Effector memory CD4-positive, alpha-beta T cell (primary cell): Measurements from ENCODE around the gene CPN2.

Experiments
- DNase-seq, 3 donors: peaks; one replicate each; pipeline ENCODE4 v3.0.0-alpha.2; 2020
- H3K27ac ChIP-seq: 2 replicates; pipeline ENCODE4 v1.7.0; 2013; ENCODE audit warnings: mild to moderate bottlenecking, low read length, moderate library complexity; ENCODE audit not compliant: insufficient read depth, poor library complexity, severe bottlenecking
- H3K27me3 ChIP-seq: replicated peaks from 2 replicates; pipeline ENCODE4 v1.7.0; 2013; ENCODE audit warnings: mild to moderate bottlenecking, low read length; ENCODE audit not compliant: insufficient read depth, control insufficient read depth, poor library complexity, severe bottlenecking
- H3K36me3 ChIP-seq: 2 replicates; pipeline ENCODE4 v1.7.0; 2013; ENCODE audit warnings: mild to moderate bottlenecking, low read length, moderate library complexity; ENCODE audit not compliant: control insufficient read depth, insufficient read depth
- H3K4me1 ChIP-seq: 2 replicates; pipeline ENCODE4 v1.7.0; 2013; ENCODE audit warnings: low read length, mild to moderate bottlenecking; ENCODE audit not compliant: control insufficient read depth, insufficient read depth, poor library complexity, severe bottlenecking
- H3K4me3 ChIP-seq: 2 replicates; pipeline ENCODE4 v1.7.0; 2013; ENCODE audit warnings: low read length, low read depth, mild to moderate bottlenecking; ENCODE audit not compliant: insufficient read depth, poor library complexity, severe bottlenecking
- H3K9me3 ChIP-seq: 2 replicates; pipeline ENCODE4 v1.7.0; 2013; ENCODE audit warnings: mild to moderate bottlenecking, low read length, moderate library complexity; ENCODE audit not compliant: control insufficient read depth

Gene CPN2

DNA sequence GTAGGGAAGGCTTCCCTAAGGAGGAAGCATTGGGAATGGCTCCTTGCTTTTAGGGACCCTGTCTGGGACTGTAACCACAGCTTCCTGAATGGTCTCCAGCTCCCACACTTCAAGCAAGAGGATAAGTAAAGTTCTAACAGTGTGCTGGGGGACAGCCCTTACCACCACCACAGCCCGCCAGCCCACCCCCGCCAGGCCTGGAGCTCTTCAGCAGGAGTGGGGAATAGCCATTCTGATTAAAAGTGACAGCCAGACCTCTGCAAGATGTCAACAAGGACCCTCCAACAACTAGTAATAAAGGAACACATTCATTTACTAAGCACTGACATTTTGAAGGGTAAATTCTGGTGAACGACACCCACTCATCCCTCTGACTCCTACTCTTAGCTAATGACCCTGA is 49.4 kb downstream of the CPN2 start:
- no peak overlapping the region for H3K27ac ChIP-seq
- no peak overlapping the region for H3K4me3 ChIP-seq
- peaks cover 25% of the 10 kb centered on the region for H3K4me1 ChIP-seq
- H3K36me3 ChIP-seq = no peaks in the 10 kb centered on the region
- DNase-seq = no peak
- H3K27me3 ChIP-seq = no peaks in the 10 kb centered on the region
- no peaks in the 10 kb centered on the region for H3K9me3 ChIP-seq

DNA sequence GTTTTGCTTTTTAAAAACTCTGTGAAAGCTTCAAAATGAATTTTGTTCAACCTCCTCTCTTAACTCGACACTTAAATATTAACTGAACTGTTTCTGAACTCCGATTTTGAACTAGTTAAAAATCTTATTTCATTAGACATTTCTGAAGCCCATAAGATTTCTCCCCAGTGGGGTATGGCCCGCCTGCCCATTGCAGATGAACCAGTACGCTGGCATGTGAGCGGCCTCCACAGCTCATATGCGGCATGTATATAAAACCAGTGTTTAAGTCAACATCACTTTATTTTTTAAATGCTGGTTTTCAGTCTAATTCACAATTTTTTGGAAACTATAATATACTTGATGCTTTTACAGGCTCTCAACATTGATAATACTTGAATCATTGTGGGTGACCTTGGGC is 50.2 kb downstream of the CPN2 start:
- no peak overlapping the region for H3K27ac ChIP-seq
- H3K36me3 ChIP-seq = no peaks in the 10 kb centered on the region
- DNase-seq = no peak
- no peaks in the 10 kb centered on the region for H3K9me3 ChIP-seq
- H3K27me3 ChIP-seq = no peaks in the 10 kb centered on the region
- peaks cover 19% of the 10 kb centered on the region for H3K4me1 ChIP-seq
- H3K4me3 ChIP-seq = no peak overlapping the region

DNA sequence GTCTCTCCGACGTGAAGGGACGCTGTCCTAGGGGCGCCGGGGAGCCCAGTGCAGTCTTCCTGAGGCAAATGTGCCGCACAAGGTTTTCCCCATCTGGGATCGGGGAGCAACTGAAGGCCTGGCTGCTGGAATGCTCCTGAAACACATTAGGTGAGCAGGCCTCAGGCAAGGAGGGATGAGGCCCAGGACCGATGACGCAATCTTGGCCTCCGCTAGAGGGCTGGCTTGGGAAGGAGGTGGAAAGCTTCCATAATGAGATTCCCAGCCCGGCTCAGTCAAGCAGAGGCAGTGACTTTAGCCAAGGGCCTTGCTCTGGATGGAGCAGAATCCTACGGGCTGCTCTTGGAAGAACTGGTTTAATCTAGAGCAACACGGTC is 50.8 kb downstream of the CPN2 start:
- H3K4me3 ChIP-seq = no peak overlapping the region
- peaks cover 15% of the 10 kb centered on the region for H3K4me1 ChIP-seq
- no peak for DNase-seq
- H3K27ac ChIP-seq = no peak overlapping the region
- H3K36me3 ChIP-seq = no peaks in the 10 kb centered on the region
- H3K9me3 ChIP-seq = no peaks in the 10 kb centered on the region
- no peaks in the 10 kb centered on the region for H3K27me3 ChIP-seq

DNA sequence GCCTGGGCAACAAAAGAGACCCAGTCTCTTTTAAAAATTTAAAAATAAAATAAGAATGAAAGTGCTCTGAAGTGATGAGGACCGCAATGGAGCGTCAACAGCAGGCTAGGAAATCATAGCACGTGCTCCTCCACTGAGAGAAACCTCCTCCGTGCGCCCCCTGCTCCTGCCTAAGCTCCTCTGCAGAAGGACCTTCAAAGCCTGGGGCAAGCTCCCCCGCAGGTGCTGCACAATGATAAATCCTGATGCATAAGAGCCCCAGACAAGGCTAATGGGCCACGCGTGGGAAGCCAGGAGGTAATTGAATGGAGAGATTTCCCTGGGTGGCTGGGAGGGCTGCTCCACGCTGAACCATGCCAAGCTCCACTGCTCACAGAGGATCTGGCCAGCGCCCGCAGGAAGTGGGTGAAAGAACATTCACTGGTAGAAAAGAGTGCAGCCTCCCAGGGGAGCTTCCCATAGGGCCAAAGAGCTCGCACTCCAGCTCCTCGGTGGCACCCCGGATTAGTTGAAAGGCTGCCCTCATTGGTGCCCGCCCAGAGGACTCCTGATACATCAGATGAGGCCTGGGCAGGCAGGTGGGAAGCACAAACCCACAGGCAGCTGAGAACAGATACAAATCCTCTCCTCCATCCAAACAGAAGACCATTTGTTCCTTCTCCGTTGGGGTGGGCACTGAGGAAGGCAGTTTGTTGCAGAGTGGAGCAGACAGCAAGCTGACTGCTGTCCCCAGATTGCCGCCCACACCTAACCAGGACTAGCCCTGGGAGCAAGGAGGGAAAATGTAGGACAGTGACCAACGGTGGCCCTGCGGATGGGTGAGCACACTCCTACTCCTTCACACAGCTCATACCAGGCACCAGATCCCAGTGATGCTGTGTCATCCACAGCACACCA is 52.5 kb downstream of the CPN2 start:
- no peaks in the 10 kb centered on the region for H3K9me3 ChIP-seq
- no peak overlapping the region for H3K4me3 ChIP-seq
- no peaks in the 10 kb centered on the region for H3K27me3 ChIP-seq
- no peak for DNase-seq
- peaks cover 8% of the 10 kb centered on the region for H3K4me1 ChIP-seq
- no peaks in the 10 kb centered on the region for H3K36me3 ChIP-seq
- H3K27ac ChIP-seq = no peak overlapping the region

DNA sequence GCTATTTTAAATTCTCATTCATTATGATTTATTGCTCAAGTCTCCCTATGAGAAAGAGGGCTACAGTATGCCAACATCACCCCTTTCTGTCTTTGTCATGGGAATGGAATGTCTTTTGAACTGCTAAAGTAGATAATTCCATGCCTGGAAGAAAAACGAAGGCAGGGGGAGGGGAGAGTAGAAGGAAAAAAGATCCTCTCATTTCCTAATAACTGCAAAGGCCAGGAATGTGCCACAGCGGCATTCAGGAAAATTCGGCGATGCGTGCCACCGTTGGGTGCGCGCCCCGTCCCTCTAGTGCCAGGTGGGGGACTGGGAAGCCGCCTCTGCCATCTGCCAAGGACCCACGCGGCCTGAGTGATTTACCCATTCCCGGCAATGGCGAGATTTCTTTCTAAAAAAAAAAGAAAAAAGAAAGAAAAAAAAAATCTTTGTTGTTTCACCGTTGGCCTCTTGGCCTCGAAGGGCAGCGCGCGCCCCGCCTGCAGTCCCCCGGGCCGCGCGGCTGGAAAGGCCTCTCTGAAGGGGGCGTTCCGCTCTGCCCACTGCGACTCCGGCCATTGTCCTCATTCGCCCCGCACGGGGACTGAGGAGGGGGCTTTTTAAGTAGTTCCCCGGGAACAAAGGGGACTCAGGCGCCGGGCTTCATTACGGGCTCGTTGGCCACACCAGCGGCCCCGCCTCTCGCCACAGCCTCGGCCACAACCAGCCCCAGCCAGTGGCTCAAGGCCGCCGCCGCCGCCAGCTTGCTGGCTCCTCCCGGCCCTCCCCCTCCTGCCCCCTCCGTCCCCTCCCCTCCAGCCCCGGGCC is 54.5 kb downstream of the CPN2 start:
- no peaks in the 10 kb centered on the region for H3K9me3 ChIP-seq
- H3K27ac ChIP-seq = no peak overlapping the region
- DNase-seq = no peak
- H3K36me3 ChIP-seq = no peaks in the 10 kb centered on the region
- H3K4me3 ChIP-seq = no peak overlapping the region
- H3K4me1 ChIP-seq = peaks cover 8% of the 10 kb centered on the region
- H3K27me3 ChIP-seq = no peaks in the 10 kb centered on the region

DNA sequence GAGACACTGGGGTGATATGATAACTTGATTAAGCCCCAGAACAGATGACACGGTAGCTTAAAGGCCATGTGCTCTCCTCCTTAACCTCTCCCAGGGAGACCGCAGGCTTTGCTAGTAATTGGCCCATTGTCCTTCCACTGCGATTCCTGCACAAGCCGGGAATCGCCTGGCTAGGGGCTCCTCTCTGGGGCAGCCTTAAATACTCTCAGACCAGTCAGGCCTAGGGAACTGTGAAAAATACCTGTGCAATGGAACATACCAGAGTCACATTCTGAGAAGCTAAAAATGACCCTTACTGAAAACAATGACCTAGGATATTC is 56.3 kb downstream of the CPN2 start:
- Histone ChIP-seq H3K9me3 (no peaks in the 10 kb centered on the region), H3K36me3 (no peaks in the 10 kb centered on the region), H3K4me1 (peaks cover 3% of the 10 kb centered on the region), H3K27ac (no peak overlapping the region), H3K27me3 (no peaks in the 10 kb centered on the region), H3K4me3 (no peak overlapping the region)
- DNase-seq = no peak

DNA sequence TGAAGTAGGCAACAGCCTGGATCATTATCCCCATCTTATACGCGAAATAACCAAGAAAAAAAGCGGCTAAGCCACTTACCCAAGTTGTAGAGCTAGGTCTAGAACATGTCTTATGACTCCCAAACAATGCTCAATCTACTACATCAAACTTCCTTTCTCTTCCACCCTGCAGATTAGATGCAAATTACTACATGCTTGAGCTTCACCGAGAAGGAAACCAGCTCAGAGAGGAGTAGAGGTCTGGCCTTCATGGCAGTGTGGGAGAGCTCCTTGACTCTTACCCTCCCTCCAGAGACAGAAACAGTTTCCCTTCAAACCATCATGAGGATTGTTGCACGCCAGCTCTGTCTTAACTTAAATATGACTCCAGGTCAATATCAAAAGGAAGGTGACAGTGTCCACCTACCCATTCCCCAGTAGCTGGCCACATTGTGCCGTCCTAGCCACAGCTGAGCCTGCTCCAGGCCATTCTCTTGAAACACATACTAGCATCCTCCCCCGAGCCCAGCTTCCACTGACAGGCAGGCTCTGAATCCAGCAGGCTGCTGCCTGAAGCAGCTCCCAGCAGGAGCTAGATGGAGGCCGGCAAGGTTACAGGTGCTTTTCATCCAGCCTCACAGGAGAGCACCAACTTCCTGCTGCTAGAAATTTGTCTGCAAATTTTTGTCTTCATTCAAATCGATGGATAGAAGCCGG is 56.8 kb downstream of the CPN2 start:
- no peaks in the 10 kb centered on the region for H3K27me3 ChIP-seq
- no peak for DNase-seq
- no peak overlapping the region for H3K4me3 ChIP-seq
- H3K9me3 ChIP-seq = no peaks in the 10 kb centered on the region
- no peaks in the 10 kb centered on the region for H3K4me1 ChIP-seq
- H3K36me3 ChIP-seq = no peaks in the 10 kb centered on the region
- H3K27ac ChIP-seq = no peak overlapping the region

DNA sequence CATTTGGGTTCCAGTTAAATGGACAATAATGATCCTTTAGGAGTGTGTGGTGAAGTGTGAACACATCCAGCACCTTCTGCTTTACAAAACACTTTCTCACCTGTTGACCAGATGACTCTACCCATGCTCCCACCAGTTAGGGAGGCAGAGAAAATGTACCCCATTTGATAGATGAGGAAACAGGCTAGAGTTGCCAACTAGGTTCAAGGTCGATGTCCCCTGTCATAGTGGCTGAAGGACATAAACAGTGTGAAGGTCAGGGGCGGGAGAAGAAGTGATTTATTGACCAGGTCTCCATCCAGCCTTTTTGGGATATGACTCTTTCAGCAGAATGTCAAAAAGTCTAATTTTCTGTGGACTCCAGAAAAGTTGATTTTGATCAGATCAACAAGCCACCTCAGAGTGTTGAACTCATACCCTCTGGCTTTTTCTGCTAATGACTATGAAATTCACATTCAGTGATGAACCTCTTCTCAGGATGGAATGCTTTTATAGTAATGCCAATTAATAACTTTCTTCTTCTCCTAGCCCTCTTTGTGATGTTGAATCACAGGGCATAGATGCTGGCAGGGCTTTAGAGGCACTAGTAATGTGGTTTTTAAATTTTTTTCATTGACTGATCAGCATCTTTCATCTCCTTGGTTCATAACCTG is 57.5 kb downstream of the CPN2 start:
- no peak for DNase-seq
- Histone ChIP-seq H3K27ac (no peak overlapping the region), H3K27me3 (no peaks in the 10 kb centered on the region), H3K36me3 (no peaks in the 10 kb centered on the region), H3K9me3 (no peaks in the 10 kb centered on the region), H3K4me3 (no peak overlapping the region), H3K4me1 (no peaks in the 10 kb centered on the region)

DNA sequence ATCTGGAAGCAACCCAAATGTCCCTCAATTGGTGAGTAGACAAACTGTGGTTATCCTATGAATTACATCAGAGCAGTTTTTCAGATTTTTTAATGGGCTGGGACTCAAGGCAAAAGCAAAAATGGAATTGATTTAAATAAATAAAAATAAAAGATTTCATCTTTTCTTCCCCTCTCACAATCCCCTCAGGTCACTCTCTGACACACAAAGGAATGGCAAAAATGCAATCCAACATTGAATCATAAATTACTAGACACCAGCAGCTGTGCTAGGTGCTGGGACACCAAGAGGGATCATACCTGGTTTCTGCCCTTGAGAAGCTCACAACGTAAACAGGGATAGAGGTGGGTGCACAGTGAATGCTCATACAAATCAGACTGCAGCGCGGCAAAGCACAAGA is 58.8 kb downstream of the CPN2 start:
- no peaks in the 10 kb centered on the region for H3K27me3 ChIP-seq
- no peak for DNase-seq
- H3K4me3 ChIP-seq = no peak overlapping the region
- H3K4me1 ChIP-seq = no peaks in the 10 kb centered on the region
- no peak overlapping the region for H3K27ac ChIP-seq
- H3K9me3 ChIP-seq = no peaks in the 10 kb centered on the region
- H3K36me3 ChIP-seq = no peaks in the 10 kb centered on the region
